ENCODE results near the gene DCAF16.
"Not testable (repeated sequence)": the region's sequence is repeated elsewhere in the genome, so short reads cannot be mapped to it uniquely, and the experiment has no call there.

Gene DCAF16

GRCh38 chr4:17810260-17811077 lies at the start of gene DCAF16, which contains the start of gene NCAPG:
Gene DCAF16, minus strand, starts transcription at chr4:17810757. Its CDS starts 6,616 bp downstream, at chr4:17804141.
Gene NCAPG, plus strand, starts transcription at chr4:17810979. Its CDS starts 99 bp downstream, at chr4:17811078.
- intact Hi-C loops (cut with DNase I) = loop anchor here (5.0 kb wide), 1 partner anchor 212 kb away; the partner anchor contains the start of gene LCORL
- DNase-seq = peak; percentile 99 to 100 (median 100)

DNA sequence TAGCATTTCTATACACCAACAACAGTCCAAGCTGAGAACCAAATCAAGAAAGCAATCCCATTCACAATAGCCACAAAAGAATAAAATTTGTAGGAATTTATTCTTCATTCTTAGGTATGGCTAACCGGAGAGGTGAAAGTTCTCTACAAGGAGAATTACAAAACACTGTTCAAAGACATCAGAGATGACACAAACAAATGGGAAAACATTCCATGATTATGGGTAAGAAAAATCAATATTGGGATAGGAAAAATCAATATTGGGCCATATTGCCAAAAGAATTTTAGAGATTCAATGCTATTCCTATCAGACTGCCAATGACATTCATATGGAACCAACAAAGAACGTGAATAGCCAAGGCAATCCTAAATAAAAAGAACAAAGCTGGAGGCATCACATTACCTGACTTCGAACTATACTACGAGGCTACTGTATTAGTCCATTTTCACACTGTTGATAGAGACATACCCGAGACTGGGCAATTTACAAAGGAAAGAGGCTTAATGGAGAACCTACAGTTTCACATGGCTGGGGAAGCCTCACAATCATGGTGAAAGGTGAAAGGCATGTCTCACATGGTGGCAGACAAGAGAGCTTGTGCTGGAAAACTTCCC lies 49.3 kb upstream of the DCAF16 start:
- no peak for DNase-seq
- intact Hi-C loops (cut with DNase I) = no loop called here

- intact Hi-C loops (cut with DNase I) = no loop called here
- DNase-seq = no peak
Observed at GRCh38 chr4:17854036-17854435, 43.5 kb upstream of the DCAF16 start.

DNA sequence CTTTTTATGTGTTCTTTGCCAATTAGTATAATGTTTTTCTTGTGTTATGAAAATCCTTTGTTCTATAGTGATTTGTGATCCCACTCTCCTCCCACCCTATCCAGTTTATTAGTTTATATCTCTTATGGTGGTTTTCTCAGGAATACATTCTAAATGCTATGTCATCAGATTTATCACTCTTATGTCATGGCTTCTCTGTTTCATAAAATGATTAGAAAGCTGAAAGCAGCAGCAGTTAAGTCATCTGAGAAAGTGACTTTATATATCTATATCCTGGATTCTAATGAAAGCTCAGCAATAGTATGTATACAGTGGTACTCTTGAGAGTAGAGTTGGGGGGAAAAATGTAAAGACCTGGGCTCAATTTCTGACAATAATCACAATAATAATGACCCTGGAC lies 41.4 kb upstream of the DCAF16 start:
- DNase-seq = no peak
- intact Hi-C loops (cut with DNase I) = no loop called here

- intact Hi-C loops (cut with DNase I); DNase-seq: not testable (repeated sequence)
Observed at GRCh38 chr4:17850295-17850694, 39.7 kb upstream of the DCAF16 start.

DNA sequence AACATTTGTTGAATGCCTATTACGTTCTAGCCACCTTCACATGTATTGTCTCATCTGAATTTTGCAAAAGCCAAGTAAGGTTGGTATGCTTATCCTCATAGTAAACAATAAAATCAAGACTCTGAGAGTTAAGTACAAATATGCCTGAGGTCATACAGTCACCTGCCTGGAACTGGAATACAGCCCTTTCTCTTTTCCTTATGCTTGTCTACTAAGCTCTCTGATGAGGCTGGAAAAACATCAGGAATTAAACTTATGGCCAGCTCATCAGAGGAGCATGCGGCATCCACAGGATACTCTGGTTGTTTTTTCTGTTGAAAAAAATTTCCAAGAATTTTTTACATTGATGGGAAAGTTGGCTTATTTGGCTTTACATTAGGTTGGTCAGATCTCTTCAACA lies 35.7 kb upstream of the DCAF16 start:
- intact Hi-C loops (cut with DNase I) = no loop called here
- DNase-seq = no peak

DNA sequence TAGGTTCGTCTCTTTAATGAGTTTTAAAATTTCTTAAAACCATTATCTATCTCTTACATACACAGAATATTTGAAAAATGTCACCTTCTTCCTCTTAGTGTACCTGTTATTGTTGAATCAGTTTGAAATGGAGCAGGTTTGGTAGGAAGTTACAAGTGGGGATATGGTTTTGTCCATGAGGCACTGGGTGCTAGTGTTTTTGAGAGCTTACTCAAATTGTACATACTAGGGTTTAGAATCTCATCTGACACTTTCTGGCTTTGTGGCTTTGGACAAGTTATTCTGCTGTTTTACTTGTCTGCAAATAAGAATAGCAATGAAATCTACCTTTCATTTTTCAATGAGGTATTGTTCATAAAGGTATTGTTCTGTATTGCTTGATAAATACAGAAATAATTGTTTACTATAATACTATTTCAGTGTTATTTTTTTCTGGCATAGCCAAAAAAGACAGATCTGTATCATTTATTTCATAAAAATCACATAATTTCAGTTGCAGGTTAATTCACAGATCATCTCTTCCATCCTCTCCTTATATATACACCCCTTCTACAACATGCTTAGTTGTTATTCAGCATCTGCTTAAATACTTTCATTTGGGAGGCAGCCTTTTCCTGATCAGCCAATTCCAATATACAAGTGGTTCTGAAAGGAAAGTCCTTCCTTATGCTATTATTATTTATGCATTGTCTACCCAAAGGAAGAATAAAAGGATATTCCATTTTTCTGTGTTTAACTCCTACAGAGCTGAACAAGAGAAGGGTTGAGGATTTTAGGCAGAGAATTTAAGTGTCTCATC lies 13.5 kb upstream of the DCAF16 start:
- no peak for DNase-seq
- intact Hi-C loops (cut with DNase I) = no loop called here

DNA sequence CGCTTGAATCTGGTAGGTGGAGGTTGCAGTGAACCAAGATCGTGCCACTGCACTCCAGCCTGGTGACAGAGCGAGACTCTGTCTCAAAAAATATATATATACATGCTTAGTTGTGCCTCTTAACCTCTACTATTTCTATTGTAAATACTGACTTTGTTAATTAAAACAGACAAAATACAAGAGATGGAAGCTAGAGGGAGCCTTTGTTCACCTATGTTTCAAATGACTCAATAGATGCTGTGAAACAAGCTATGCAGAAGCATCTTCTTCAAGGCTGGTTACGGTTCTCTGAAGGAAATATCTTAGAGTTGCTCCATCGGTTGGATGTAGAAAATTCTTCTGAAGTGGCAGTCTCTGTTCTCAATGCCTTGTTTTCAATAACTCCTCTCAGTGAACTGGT lies 6.5 kb upstream of the DCAF16 start:
- no peak for DNase-seq
- intact Hi-C loops (cut with DNase I) = loop anchor here (1.0 to 5.0 kb wide), 2 partner anchors 550 to 776 kb away; no protein-coding TSS in a partner anchor

- intact Hi-C loops (cut with DNase I) = loop anchor here (5.0 kb wide), 1 partner anchor 551 kb away; no protein-coding TSS in a partner anchor
- no peak for DNase-seq
Observed at GRCh38 chr4:17816142-17816541, 5.6 kb upstream of the DCAF16 start.

- intact Hi-C loops (cut with DNase I) = loop anchor here (5.0 kb wide), 1 partner anchor 208 kb away; the partner anchor contains the start of gene LCORL
- no peak for DNase-seq
Observed at GRCh38 chr4:17814140-17814539, 3.6 kb upstream of the DCAF16 start.

GRCh38 chr4:17812801-17813200 lies 2.2 kb upstream of the DCAF16 start:
- no peak for DNase-seq
- intact Hi-C loops (cut with DNase I) = loop anchor here (5.0 kb wide), 1 partner anchor 210 kb away; the partner anchor contains the start of gene LCORL

DNA sequence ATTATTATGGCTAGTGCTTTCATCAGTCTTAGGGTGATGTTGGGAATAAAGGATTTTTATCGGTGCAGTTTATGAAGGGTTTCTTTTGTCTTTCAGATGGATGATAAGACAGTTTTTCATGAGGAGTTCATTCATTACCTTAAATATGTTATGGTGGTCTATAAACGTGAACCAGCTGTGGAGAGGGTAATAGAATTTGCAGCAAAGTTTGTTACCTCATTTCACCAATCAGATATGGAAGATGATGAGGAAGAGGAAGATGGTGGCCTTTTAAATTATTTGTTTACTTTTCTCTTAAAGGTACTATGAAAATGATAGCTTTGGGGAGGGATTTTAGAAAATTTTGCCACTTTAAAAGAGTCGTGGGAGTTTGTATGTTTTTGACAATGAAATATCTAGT lies 1.6 kb upstream of the DCAF16 start:
- DNase-seq = no peak
- intact Hi-C loops (cut with DNase I) = loop anchor here (5.0 kb wide), 1 partner anchor 210 kb away; the partner anchor contains the start of gene LCORL

DNA sequence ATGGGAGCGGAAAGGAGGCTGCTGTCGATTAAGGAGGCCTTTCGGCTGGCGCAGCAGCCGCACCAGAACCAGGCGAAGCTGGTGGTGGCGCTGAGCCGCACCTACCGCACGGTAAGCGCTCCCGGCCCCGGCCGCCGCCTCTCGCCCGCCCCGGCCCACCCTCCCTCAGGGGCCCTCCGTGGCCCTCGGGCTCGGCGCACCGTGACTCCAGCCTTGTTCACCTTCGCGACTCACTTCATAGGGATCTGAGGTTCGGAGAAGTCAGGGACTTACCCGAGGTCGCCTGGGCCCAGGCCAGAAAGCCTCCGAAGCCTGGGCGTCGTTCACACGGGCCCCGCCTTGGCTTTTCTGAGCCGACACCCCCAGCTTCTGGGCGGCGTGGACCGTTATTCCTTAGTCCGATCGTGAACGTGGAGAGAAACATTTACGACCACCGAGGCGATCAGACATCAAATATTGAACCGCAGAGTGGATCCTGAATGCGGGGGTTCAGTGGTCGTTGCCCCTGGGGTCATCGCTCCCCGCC lies 584 bp upstream of the DCAF16 start:
- intact Hi-C loops (cut with DNase I) = loop anchor here (5.0 kb wide), 1 partner anchor 211 kb away; the partner anchor contains the start of gene LCORL

GRCh38 chr4:17809667-17810066 lies 890 bp downstream of the DCAF16 start:
- DNase-seq = no peak
- intact Hi-C loops (cut with DNase I) = loop anchor here (5.0 to 10.0 kb wide), 4 partner anchors 175 to 262 kb away; partner anchors contain the start of genes LAP3 and LCORL

More for the DNA sequence above, 584 bp upstream of the DCAF16 start:
- DNase-seq = peak in 2 of 10 donors; percentile 69 to 82

DNA sequence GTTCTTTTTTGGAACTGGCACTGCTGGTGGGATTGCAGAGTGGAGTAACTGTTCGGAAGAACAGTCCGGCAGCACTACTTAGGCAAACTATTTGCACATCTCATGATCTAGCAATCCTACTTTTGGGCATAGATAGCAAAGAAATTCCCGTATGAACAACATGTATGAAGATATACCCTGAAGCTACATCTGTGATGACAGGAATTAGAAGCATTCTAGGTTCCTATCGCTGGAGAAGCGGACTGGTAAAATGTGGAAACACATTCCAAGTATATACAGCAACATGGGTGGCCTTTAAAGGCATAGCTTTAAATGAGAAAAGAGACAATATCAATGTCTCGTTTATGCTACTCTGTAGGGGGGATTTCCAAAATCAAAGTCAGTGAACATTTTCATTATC lies 3.1 kb downstream of the DCAF16 start:
- intact Hi-C loops (cut with DNase I) = loop anchor here (5.0 to 10.0 kb wide), 3 partner anchors 173 to 260 kb away; partner anchors contain the start of gene LAP3

GRCh38 chr4:17805580-17806155 lies 4.9 kb downstream of the DCAF16 start:
- intact Hi-C loops (cut with DNase I) = loop anchor here (5.0 to 10.0 kb wide), 3 partner anchors 171 to 258 kb away; partner anchors contain the start of gene LAP3

More for the DNA sequence above, 3.1 kb downstream of the DCAF16 start:
- DNase-seq = no peak

GRCh38 chr4:17797808-17798207 lies 12.7 kb downstream of the DCAF16 start:
- intact Hi-C loops (cut with DNase I) = no loop called here
- DNase-seq = no peak

More at GRCh38 chr4:17805580-17806155, 4.9 kb downstream of the DCAF16 start:
- no peak for DNase-seq

- intact Hi-C loops (cut with DNase I) = no loop called here
- no peak for DNase-seq
Observed at GRCh38 chr4:17794730-17795129, 15.8 kb downstream of the DCAF16 start.

DNA sequence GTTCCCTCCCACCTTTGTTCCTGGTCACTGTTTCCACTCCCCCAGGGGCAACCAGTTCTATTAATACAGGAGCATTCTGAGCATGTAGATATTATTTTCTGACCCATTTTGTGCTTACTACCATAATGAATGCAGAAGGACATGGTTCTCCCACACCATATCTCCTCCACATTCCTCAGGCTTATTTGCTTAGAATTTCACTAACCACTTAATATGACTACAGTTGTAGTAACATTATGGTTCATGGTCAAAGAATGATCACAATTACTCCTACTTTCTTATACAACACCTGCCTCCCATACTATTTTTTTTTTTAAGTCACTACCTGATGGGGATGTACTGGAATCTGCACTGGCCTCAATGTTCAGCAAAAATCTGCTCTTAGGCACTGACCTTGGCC lies 21.6 kb downstream of the DCAF16 start:
- no peak for DNase-seq
- intact Hi-C loops (cut with DNase I) = no loop called here

All from posterior cingulate gyrus (tissue), 11 donors.